Thyroid gland (tissue), 4 donors: ENCODE data around the gene TRIM58.

ENCODE experiments used
- CTCF ChIP-seq, 6 experiments: fragments of 200-600 bp in 3 of 6; fragments of 450-650 bp in 3 of 6; sonication (generic) in 3 of 6; IDR thresholded peaks; one replicate each; pipeline ENCODE4 v1.5.1; 2016 to 2019; ENCODE audit warnings: antibody characterized with exemption in 6 of 6, mild to moderate bottlenecking in 2 of 6, inconsistent platforms in 1 of 6, moderate library complexity in 1 of 6
- POLR2A ChIP-seq, 2 donors: fragments of 450-650 bp; IDR thresholded peaks; one replicate each; pipeline ENCODE4 v1.6.1; 2017; ENCODE audit warnings: antibody characterized with exemption in 2 of 2, mild to moderate bottlenecking in 2 of 2, moderate library complexity in 1 of 2

- TF ChIP-seq POLR2A (IDR thresholded peaks at IDR 0.05) (no peak), CTCF (IDR thresholded peaks at IDR 0.05) (no peak)
Measured at GRCh38 chr1:247919952-247920351, 63.0 kb downstream of the TRIM58 start, which contains the start of gene OR2T8.
